HCT116 (cell line): ENCODE measurements around the gene CYP51A1.

Source experiments
- ATF3 ChIP-seq: IDR thresholded peaks from 2 replicates; pipeline ENCODE4 v1.6.1; 2012
- CTCF ChIP-seq, 3 experiments: fragments of 200-600 bp in 1 of 3; sonication (generic) in 1 of 3; IDR thresholded peaks in 2 of 3; conservative IDR thresholded peaks in 1 of 3; 2 replicates each; pipeline ENCODE4 v1.5.1; 2012 to 2017; ENCODE audit warnings: low read depth in 2 of 3, low read length in 2 of 3, antibody characterized with exemption in 1 of 3, borderline replicate concordance in 1 of 3, control low read depth in 1 of 3, mild to moderate bottlenecking in 1 of 3, mixed read lengths in 1 of 3, mixed run types in 1 of 3, moderate library complexity in 1 of 3; ENCODE audit not compliant: insufficient read depth in 1 of 3
- EGR1 ChIP-seq: IDR thresholded peaks from 2 replicates; pipeline ENCODE4 v1.6.1; 2012; ENCODE audit warnings: low read depth
- EZH2 ChIP-seq: fragments of 200-600 bp; sonication (generic); IDR thresholded peaks from 2 replicates; pipeline ENCODE4 v1.6.1; 2017; ENCODE audit warnings: antibody characterized with exemption, mixed run types
- MAX ChIP-seq: IDR thresholded peaks from 2 replicates; pipeline ENCODE4 v1.6.1; 2012
- POLR2A ChIP-seq: IDR thresholded peaks from 2 replicates; pipeline ENCODE4 v1.7.0; 2011; ENCODE audit warnings: borderline replicate concordance; ENCODE audit not compliant: insufficient read depth, insufficient read length; ENCODE audit errors: extremely low read depth
- POLR2AphosphoS5 ChIP-seq: IDR thresholded peaks from 2 replicates; pipeline ENCODE4 v1.6.1; 2011; ENCODE audit warnings: mild to moderate bottlenecking, low read depth, low read length, moderate library complexity
- RAD21 ChIP-seq: IDR thresholded peaks from 2 replicates; pipeline ENCODE4 v1.6.1; 2012; ENCODE audit warnings: low read depth, mild to moderate bottlenecking
- REST ChIP-seq: IDR thresholded peaks from 2 replicates; pipeline ENCODE4 v1.6.1; 2012; ENCODE audit warnings: low read depth
- TCF7L2 ChIP-seq: IDR thresholded peaks from 2 replicates; pipeline ENCODE4 v1.7.0; 2011; ENCODE audit warnings: borderline replicate concordance, inconsistent platforms; ENCODE audit not compliant: insufficient read depth, insufficient read length; ENCODE audit errors: extremely low read depth
- ZFX ChIP-seq: fragments of 450-650 bp; IDR thresholded peaks from 2 replicates; pipeline ENCODE4 v1.6.1; 2017

- peak; percentile 86 to 97 (median 94) for TF ChIP-seq CTCF (IDR thresholded peaks at IDR 0.05 in 2 of 3, conservative IDR thresholded peaks at IDR 0.05 in 1 of 3; ENCODE audit: borderline replicate concordance in 1 of 3, insufficient read depth in 1 of 3, low read depth in 2 of 3, low read length in 2 of 3)
- no peak for TF ChIP-seq POLR2A
- TF ChIP-seq EZH2 = no peak
- no peak for TF ChIP-seq POLR2AphosphoS5
- TF ChIP-seq RAD21 = peak; percentile 80
- no peak for TF ChIP-seq ATF3
- no peak for TF ChIP-seq TCF7L2
- TF ChIP-seq REST = no peak
- no peak for TF ChIP-seq EGR1
- TF ChIP-seq MAX = no peak
- TF ChIP-seq ZFX = no peak; the same call in 1 of the 2 replicates
Observed at GRCh38 chr7:92178928-92179924, 44.9 kb upstream of the CYP51A1 start, which contains the start of gene LRRD1.
